T-cell (primary cell): ENCODE measurements around the gene SCD5. TPM values are rescaled to one million over a fixed set of nuclear protein-coding genes. Genes with fewer than 3 reads are reported as not detected.

ENCODE experiments used
- ATAC-seq, 4 experiments: fragments of 200-7000 bp in 3 of 4; fragments of 150-1000 bp in 1 of 4; cut with Tn5 transposase; replicated peaks in 1 of 4; 1 replicate in 3 of 4; 2 replicates in 1 of 4; pipeline ENCODE4 v1.10.0; 2021; ENCODE audit warnings: moderate library complexity in 3 of 4, mild to moderate bottlenecking in 2 of 4, moderate number of reproducible peaks in 1 of 4
- CTCF ChIA-PET, 2 donors: fragments of 300-600 bp; sonication (Branson Sonifier 250); formaldehyde crosslinking; loops; one replicate each; lab custom pipeline; 2022; ENCODE audit warnings: antibody characterized with exemption in 2 of 2; lab: Charles Lee
- POLR2A ChIA-PET, 2 donors: fragments of 300-600 bp; sonication (Branson Sonifier 250); formaldehyde crosslinking; loops; one replicate each; lab custom pipeline; 2022; ENCODE audit warnings: antibody characterized with exemption in 2 of 2; lab: Charles Lee
- DNase-seq, 35 experiments: peaks; one replicate each; pipeline versions ENCODE4 v3.0.0 to v3.0.0-alpha.2; 2013 to 2023
- H3K27ac ChIP-seq: one replicate; pipeline ENCODE4 v1.5.1; 2013; ENCODE audit warnings: low read length
- H3K27me3 ChIP-seq, 2 experiments: replicated peaks in 1 of 2; 1 replicate in 1 of 2; 2 replicates in 1 of 2; pipeline versions ENCODE4 v1.6.1 to v1.7.0; 2013; ENCODE audit warnings: low read length in 1 of 2, mixed read lengths in 1 of 2; ENCODE audit not compliant: control insufficient read depth in 2 of 2, insufficient read depth in 2 of 2; ENCODE audit errors: extremely low read depth in 1 of 2
- H3K36me3 ChIP-seq, 2 donors: 1 replicate in 1 of 2; 2 replicates in 1 of 2; pipeline versions ENCODE4 v1.6.1 to v1.7.0; 2013; ENCODE audit warnings: low read length in 1 of 2; ENCODE audit not compliant: control insufficient read depth in 2 of 2, insufficient read depth in 1 of 2; ENCODE audit errors: extremely low read depth in 1 of 2
- H3K4me1 ChIP-seq, 2 experiments: 1 replicate in 1 of 2; 2 replicates in 1 of 2; pipeline versions ENCODE4 v1.6.1 to v1.7.0; 2013; ENCODE audit warnings: low read length in 2 of 2, mixed read lengths in 1 of 2; ENCODE audit not compliant: insufficient read depth in 2 of 2, control insufficient read depth in 1 of 2; ENCODE audit errors: extremely low read depth in 1 of 2
- H3K4me3 ChIP-seq, 2 donors: 1 replicate in 1 of 2; 2 replicates in 1 of 2; pipeline versions ENCODE4 v1.5.1 to v1.7.0; 2013; ENCODE audit warnings: mild to moderate bottlenecking in 2 of 2, low read length in 1 of 2, moderate library complexity in 1 of 2; ENCODE audit not compliant: control insufficient read depth in 1 of 2; ENCODE audit errors: extremely low read depth in 1 of 2
- H3K9me3 ChIP-seq: 2 replicates; pipeline ENCODE4 v1.7.0; 2013
- H3K27ac Mint-ChIP-seq, 2 donors: one replicate each; pipeline ENCODE4 v1.8.0; 2020 to 2021; ENCODE audit warnings: mild to moderate bottlenecking in 2 of 2, mixed read lengths in 2 of 2
- H3K27me3 Mint-ChIP-seq, 2 donors: one replicate each; pipeline ENCODE4 v1.8.0; 2021 to 2022; ENCODE audit warnings: mixed read lengths in 2 of 2
- H3K36me3 Mint-ChIP-seq: one replicate; pipeline ENCODE4 v1.8.0; 2021; ENCODE audit warnings: mixed read lengths
- H3K4me1 Mint-ChIP-seq, 3 donors: one replicate each; pipeline ENCODE4 v1.8.0; 2020 to 2022; ENCODE audit warnings: mixed read lengths in 3 of 3, mild to moderate bottlenecking in 1 of 3
- H3K4me3 Mint-ChIP-seq, 3 donors: one replicate each; pipeline ENCODE4 v1.8.0; 2020 to 2022; ENCODE audit warnings: mild to moderate bottlenecking in 3 of 3, mixed read lengths in 3 of 3, moderate library complexity in 3 of 3
- H3K9me3 Mint-ChIP-seq, 3 donors: one replicate each; pipeline ENCODE4 v1.8.0; 2020 to 2022; ENCODE audit warnings: mixed read lengths in 3 of 3
- WGBS: methylation state at CpG from one replicate; pipeline ENCODE4 v1.1.5; 2013; ENCODE audit warnings: missing lambda C conversion rate; ENCODE audit not compliant: insufficient coverage; 5-methylcytosine and 5-hydroxymethylcytosine counted together
- total RNA-seq, 35 experiments: library from RNA in 6 of 35; stranded (reverse) in 6 of 35; fragments of 120-200 nt in 1 of 35; gene quantifications; one replicate each; pipeline versions ENCODE4 v1.2.1 to v1.2.4 and lab custom pipeline; 2013 to 2026

The SCD5 gene
- total RNA-seq, 5 donors from 2014 or later (not counting 1 experiment from before 2014, with no cell fraction given): 0.72 to 2.0 (median 1.3) TPM

- Histone ChIP-seq H3K4me1 (no peaks in the 10 kb centered on the region), H3K4me3 (no peak overlapping the region), H3K27ac (no peak overlapping the region), H3K9me3 (no peaks in the 10 kb centered on the region), H3K36me3 (no peaks in the 10 kb centered on the region), H3K27me3 (peaks cover 0 to 11% of the 10 kb centered on the region in 2 experiments)
- Mint-ChIP-seq H3K9me3 (no peaks in the 10 kb centered on the region), H3K27ac (no peak overlapping the region), H3K4me1 (no peaks in the 10 kb centered on the region), H3K36me3 (no peaks in the 10 kb centered on the region), H3K27me3 (peaks cover 3 to 4% of the 10 kb centered on the region in 2 donors), H3K4me3 (no peak overlapping the region)
- DNase-seq (no peak), ATAC-seq (no peak)
- POLR2A ChIA-PET: no interaction called here
- no CpG with 5 or more reads among the region's 5 CpGs for WGBS
- CTCF ChIA-PET: no interaction called here
Measured at GRCh38 chr4:82614838-82615449, 183.7 kb downstream of the SCD5 start.

- peaks cover 0 to 3% of the 10 kb centered on the region in 2 experiments for H3K27me3 ChIP-seq
- H3K4me1 ChIP-seq: no peaks in the 10 kb centered on the region
- Mint-ChIP-seq H3K36me3 (no peaks in the 10 kb centered on the region), H3K4me3 (no peak overlapping the region), H3K27ac (no peak overlapping the region), H3K4me1 (no peaks in the 10 kb centered on the region), H3K9me3 (no peaks in the 10 kb centered on the region), H3K27me3 (peaks cover 3 to 4% of the 10 kb centered on the region in 2 donors)
- ChIA-PET POLR2A (no interaction called here), CTCF (interaction anchor here in 1 of 2 donors (0.6 kb wide), 1 partner anchor 14 kb away, joined by 3 read pairs; no protein-coding TSS in a partner anchor)
- 79% methylated on average over 2 of the region's 3 CpGs for WGBS
- no peak for DNase-seq
- H3K36me3 ChIP-seq: no peaks in the 10 kb centered on the region
- no peak overlapping the region for H3K4me3 ChIP-seq
- no peak overlapping the region for H3K27ac ChIP-seq
- H3K9me3 ChIP-seq: no peaks in the 10 kb centered on the region
- ATAC-seq: no peak
Measured at GRCh38 chr4:82613121-82613520, 185.5 kb downstream of the SCD5 start.

DNA sequence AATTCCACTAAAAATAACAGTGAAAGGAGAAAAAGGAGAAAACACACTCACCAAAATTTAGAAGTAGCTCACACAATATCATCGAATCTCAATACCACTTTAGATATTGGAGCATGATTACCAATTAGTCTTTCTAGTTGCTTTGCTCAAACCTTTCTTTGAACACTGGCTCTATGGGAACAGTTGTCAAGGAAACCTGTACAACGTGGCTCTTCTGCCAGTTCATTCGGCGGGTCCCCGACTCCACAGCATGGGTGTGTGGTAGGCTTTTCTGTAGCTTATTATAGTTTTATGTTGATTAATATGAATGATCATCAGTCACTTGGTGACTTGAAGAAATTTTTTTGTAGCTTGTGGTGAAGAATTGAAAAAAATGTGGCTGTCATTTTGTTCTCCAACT is 186.6 kb downstream of the SCD5 start:
- no peaks in the 10 kb centered on the region for H3K4me1 ChIP-seq
- H3K4me3 Mint-ChIP-seq: no peak overlapping the region
- no peak overlapping the region for H3K27ac ChIP-seq
- H3K9me3 Mint-ChIP-seq: no peaks in the 10 kb centered on the region
- H3K36me3 Mint-ChIP-seq: no peaks in the 10 kb centered on the region
- H3K27me3 Mint-ChIP-seq: peaks cover 4 to 5% of the 10 kb centered on the region in 2 donors
- DNase-seq (no peak), ATAC-seq (no peak)
- H3K4me3 ChIP-seq: no peak overlapping the region
- no peaks in the 10 kb centered on the region for H3K36me3 ChIP-seq
- no peaks in the 10 kb centered on the region for H3K9me3 ChIP-seq
- H3K27ac Mint-ChIP-seq: no peak overlapping the region
- H3K4me1 Mint-ChIP-seq: no peaks in the 10 kb centered on the region
- 85% methylated on average over 4 of the region's 5 CpGs for WGBS
- ChIA-PET CTCF (interaction anchor here in 1 of 2 donors (0.6 kb wide), 1 partner anchor 1274 kb away, joined by 3 read pairs; no protein-coding TSS in a partner anchor), POLR2A (no interaction called here)
- H3K27me3 ChIP-seq: peaks cover 0 to 3% of the 10 kb centered on the region in 2 experiments

GRCh38 chr4:82611527-82611926 is 187.1 kb downstream of the SCD5 start:
- H3K27me3 Mint-ChIP-seq: peaks cover 4 to 5% of the 10 kb centered on the region in 2 donors
- no peaks in the 10 kb centered on the region for H3K36me3 ChIP-seq
- H3K4me3 ChIP-seq: no peak overlapping the region
- no peaks in the 10 kb centered on the region for H3K36me3 Mint-ChIP-seq
- CTCF ChIA-PET: no interaction called here
- peaks cover 0 to 3% of the 10 kb centered on the region in 2 experiments for H3K27me3 ChIP-seq
- H3K27ac ChIP-seq: no peak overlapping the region
- H3K27ac Mint-ChIP-seq: no peak overlapping the region
- no peaks in the 10 kb centered on the region for H3K9me3 ChIP-seq
- no peaks in the 10 kb centered on the region for H3K9me3 Mint-ChIP-seq
- no peaks in the 10 kb centered on the region for H3K4me1 ChIP-seq
- no peak for DNase-seq
- WGBS: no CpG with 5 or more reads among the region's 4 CpGs
- ATAC-seq: no peak
- POLR2A ChIA-PET: no interaction called here
- no peaks in the 10 kb centered on the region for H3K4me1 Mint-ChIP-seq
- H3K4me3 Mint-ChIP-seq: no peak overlapping the region

- ChIA-PET POLR2A (no interaction called here), CTCF (interaction anchor here in 1 of 2 donors (0.8 kb wide), 1 partner anchor 10 kb away, joined by 3 read pairs; no protein-coding TSS in a partner anchor)
- no peaks in the 10 kb centered on the region for H3K4me1 ChIP-seq
- H3K4me3 ChIP-seq: no peak overlapping the region
- H3K36me3 ChIP-seq: no peaks in the 10 kb centered on the region
- peaks cover 4 to 5% of the 10 kb centered on the region in 2 donors for H3K27me3 Mint-ChIP-seq
- H3K36me3 Mint-ChIP-seq: no peaks in the 10 kb centered on the region
- H3K9me3 Mint-ChIP-seq: no peaks in the 10 kb centered on the region
- no peak overlapping the region for H3K4me3 Mint-ChIP-seq
- WGBS: no CpG with 5 or more reads among the region's 2 CpGs
- no peaks in the 10 kb centered on the region for H3K4me1 Mint-ChIP-seq
- H3K27ac Mint-ChIP-seq: no peak overlapping the region
- ATAC-seq: no peak
- no peaks in the 10 kb centered on the region for H3K9me3 ChIP-seq
- no peak for DNase-seq
- no peaks in the 10 kb centered on the region for H3K27me3 ChIP-seq
- no peak overlapping the region for H3K27ac ChIP-seq
Measured at GRCh38 chr4:82610041-82610440, 188.6 kb downstream of the SCD5 start.

- Mint-ChIP-seq H3K27ac (no peak overlapping the region), H3K4me3 (no peak overlapping the region), H3K4me1 (no peaks in the 10 kb centered on the region), H3K9me3 (no peaks in the 10 kb centered on the region), H3K36me3 (no peaks in the 10 kb centered on the region), H3K27me3 (peaks cover 0 to 3% of the 10 kb centered on the region in 2 donors)
- 78% methylated on average over 5 of the region's 7 CpGs for WGBS
- no peak overlapping the region for H3K27ac ChIP-seq
- ChIA-PET CTCF (no interaction called here), POLR2A (no interaction called here)
- H3K36me3 ChIP-seq: no peaks in the 10 kb centered on the region
- no peak overlapping the region for H3K4me3 ChIP-seq
- H3K4me1 ChIP-seq: no peaks in the 10 kb centered on the region
- DNase-seq (no peak), ATAC-seq (no peak)
- no peaks in the 10 kb centered on the region for H3K27me3 ChIP-seq
- H3K9me3 ChIP-seq: no peaks in the 10 kb centered on the region
Measured at GRCh38 chr4:82606622-82607021, 192.0 kb downstream of the SCD5 start.
